C1 segment of cervical spinal cord (tissue), 14 donors: ENCODE measurements around the gene STRBP.
A peak's percentile ranks its signal among the peaks of the same experiment; 100 is the strongest.
"Not testable (repeated sequence)": the region's sequence is repeated elsewhere in the genome, so short reads cannot be mapped to it uniquely, and the experiment has no call there.

Experiments used
- DNase-seq, 14 donors: peaks; one replicate each; lab custom pipeline; 2025; lab: John Stamatoyannopoulos, UW

STRBP gene

DNA sequence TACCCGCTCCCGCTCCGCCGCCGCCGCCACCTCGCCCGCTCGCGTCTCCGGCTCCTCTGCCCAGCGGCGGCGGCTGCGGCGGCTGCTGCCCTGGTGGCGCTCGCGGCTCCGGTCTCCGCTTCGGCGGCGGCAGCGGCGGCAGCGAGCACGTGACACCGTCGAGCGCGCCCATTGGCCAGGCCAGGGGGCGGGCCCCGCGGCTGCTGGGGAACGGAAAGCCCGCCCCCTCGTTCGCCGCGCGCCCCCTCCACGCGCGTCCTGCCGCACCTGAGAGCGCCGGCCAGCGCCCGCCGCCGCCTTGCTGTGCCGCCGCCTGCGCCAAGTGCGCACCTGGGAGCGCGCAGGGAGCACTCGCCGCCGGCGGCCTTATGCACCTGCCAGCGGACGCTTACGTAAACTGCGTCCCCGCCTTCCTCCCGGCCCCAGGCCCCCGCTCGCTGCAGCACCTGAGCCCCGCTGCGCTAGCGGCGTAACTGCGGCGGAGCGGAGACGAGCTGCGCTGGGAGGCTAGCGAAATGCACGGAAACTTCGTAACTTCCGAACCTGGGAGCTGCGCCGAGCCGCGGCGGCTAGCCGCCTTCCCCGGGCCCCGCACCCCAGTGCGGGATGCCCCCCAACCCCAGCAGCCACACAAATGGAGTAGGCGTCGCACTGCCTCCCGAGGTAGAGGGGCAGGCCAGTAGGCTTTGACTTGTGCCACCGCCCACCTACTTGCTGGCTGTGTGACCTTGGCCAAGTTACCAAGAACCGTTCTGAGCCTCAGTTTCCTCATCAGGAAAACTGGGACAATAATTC, at the start of gene STRBP:
Gene STRBP, minus strand, starts transcription at position 122 of the 795 bp plus-strand sequence. CDS start 84,452 bp downstream, outside the sequence.
- peak in 13 of 14 donors; percentile 34 to 91 (median 79) for DNase-seq

GRCh38 chr9:123316053-123316718, 47.8 kb upstream of the STRBP start:
- peak in 2 of 14 donors; percentile 5 to 10 for DNase-seq

GRCh38 chr9:123315635-123316034, 47.2 kb upstream of the STRBP start:
- no peak for DNase-seq

- no peak for DNase-seq
Measured at GRCh38 chr9:123314617-123315016, 46.2 kb upstream of the STRBP start.

DNA sequence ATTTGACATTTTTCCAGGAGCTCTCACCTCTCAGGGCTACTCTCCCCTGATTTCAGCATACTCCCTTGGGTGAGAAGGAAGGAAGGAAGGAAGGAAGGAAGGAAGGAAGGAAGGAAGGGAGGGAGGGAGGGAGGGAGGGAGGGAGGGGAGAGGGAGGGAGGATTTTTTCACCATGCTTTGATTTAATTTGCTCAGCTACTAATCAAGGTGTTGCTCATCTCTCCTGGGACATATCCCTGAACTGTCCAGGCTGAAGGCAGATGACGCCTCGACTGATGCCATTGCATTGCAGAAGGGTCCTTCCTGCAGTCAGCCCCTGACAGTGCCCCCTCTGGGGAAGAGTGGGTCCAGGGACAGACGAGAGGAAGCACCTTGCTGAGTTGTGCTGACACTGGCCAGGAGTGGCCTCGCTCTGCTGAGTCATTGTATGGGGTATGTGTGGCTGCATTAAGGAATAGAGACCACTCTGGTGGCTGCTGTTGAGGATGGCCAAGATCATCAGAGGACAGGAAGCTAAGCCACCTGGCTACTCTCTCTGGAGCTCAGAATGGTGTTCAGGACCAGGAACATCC, 44.0 kb upstream of the STRBP start:
- DNase-seq = no peak

- no peak for DNase-seq
Measured at GRCh38 chr9:123311250-123311752, 42.9 kb upstream of the STRBP start.

DNA sequence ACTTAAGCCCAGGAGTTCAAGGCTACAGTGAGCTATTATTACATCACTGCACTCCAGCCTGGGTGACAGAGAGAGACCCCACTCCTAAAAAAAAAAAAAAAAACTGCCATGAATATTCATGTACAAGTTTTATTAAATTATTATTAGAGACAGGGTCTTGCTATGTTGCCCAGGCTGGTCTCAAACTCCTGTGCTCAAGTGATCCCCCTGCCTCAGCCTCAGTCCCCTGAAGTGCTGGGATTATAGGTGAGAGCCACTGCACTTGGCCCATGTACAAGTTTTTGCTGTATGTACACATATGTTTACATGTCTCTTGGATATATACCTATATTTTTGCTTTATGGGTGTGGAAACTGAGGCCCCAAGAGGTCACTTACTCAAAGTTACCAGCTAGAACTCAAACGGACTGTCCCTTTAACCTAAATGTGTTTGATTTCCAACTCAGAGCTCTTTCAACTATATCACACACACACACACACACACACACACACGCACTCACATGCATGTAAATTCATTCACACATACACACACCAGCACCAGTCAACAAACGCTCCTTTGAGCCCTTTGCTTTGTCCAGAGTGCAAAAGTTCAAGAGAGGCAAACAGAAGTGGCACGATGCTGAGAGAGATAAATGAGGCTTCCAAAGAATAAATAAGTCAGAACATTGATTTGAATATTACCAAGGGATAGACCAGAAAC, 42.3 kb upstream of the STRBP start:
- DNase-seq = no peak

- DNase-seq = no peak
Measured at GRCh38 chr9:123309611-123310010, 41.2 kb upstream of the STRBP start.

GRCh38 chr9:123305879-123306278, 37.5 kb upstream of the STRBP start:
- no peak for DNase-seq

GRCh38 chr9:123304340-123304691, 35.9 kb upstream of the STRBP start:
- no peak for DNase-seq

DNA sequence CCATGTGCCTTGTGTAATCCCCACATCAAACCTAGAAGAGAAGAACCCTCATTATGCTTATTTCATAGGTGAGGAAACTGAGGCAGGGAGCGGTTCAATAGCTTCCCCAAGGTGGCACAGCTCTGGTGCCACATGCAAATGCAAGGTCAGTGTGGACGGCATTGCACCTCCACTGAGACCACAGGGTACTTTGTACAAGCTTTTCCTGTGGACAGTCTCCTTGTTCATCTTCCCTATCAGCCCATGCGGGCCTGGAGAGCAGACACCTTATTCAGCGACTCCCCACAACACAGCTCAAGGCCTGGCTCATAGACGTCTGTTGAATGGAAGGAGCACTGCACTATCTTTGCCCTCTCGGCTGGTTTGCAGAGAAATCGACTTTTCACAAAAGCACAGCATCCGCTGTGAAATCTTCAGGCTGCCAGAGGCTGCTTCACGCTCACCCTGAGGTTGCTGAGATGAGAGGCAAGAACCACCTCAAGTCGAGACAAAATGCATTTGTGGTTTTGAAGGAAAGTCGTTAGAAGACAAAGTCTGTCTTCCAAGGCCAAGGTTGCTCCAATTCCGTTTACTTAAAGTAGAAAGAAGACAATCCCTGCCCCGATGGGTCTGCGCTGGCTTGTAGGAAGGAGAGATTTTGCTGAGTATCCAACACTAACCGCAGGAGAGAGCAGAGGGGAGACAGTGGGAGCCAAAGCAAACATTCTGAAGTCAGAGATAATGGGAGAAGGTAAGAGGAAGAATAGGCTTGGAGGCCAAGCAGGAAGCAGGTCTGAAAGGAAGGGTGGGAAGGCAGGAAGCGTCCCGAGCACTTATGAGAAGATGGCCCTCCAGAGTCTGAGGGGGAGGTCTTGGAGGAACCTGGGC, 34.2 kb upstream of the STRBP start:
- DNase-seq = no peak

GRCh38 chr9:123301936-123302335, 33.5 kb upstream of the STRBP start:
- not testable (repeated sequence) for DNase-seq

DNA sequence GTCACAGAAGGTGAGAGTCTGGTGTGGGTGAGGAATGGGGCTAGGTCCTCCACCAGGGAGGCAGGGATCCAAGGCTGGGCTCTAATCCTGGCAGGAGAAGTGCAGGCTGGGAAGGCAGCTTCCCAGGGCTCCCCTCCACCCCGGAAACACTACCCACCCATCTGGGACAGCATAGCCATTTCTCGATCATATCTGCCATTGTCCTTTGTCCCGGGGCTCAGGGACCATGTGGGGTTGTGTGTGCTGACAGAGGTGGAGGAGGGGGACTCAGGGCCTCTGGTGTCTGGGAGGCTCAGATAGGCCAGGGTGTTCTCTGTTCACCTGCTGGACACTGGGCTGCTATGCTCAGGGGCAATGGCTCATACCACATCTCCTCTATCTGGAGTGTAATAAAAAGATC, 32.2 kb upstream of the STRBP start:
- no peak for DNase-seq

DNA sequence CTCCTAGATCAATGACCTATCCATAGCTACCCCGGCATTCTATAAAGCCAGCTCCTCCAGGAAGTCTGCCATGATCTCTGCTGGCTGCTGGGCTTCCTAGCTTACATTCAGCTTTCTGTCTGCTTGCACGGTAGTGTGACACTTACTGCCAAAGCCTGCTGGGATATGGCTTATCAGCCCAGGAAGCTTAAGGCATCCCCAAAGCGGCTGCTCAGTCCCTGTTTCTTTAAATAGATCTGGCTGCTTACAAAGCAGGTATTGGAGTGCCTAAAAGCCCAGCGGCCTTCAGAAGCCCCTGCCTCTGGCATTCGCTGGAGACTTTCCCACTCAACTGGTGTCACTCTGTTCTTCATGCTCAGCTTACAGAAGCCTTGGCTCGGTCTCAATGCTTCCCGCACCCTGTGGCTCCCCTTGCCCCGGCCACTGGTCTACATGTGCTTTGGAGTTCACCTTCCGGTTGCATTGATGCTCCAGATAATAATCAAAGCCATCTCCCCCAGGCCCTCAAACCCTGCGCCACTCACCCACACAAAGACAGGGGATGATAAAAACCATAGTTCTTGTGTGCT, 31.3 kb upstream of the STRBP start:
- no peak for DNase-seq

DNA sequence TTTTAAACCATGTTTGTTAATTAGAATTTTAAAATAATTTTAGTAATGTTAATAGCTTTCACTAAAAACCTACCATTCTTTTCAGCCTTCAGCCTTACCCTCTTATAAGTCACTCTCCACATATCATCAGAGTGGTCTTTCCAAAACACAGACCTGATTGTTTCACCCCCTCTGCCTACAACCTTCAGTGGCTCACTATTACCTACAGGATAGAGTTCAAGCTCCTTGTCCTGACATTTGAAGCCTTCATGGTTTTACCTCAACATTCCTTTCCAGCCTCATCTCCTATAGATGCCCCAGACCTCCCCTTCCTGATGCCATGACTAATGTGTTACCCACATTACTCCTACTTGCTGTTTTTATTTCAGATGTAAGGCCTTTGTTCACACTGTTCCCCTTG, 27.8 kb upstream of the STRBP start:
- no peak for DNase-seq

GRCh38 chr9:123291736-123292135, 23.4 kb upstream of the STRBP start:
- DNase-seq = no peak

DNA sequence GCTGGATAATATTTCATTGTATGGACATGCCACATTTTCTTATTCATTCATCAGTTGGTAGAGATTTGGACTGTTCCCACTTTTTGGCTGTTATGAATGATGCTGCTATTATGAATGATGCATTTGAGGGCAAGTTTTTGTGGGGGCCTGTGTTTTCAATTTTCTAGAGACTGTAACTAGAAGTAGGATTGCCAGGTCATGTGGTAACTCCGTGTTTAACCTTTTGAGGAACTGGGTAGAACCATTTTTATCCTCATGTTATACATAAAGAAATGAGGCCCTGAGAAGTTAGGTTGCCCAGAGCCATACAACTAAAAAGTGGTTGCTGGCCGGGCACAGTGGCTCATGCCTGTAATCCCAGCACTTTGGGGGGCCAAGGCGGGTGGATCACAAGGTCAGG, 22.4 kb upstream of the STRBP start:
- no peak for DNase-seq

DNA sequence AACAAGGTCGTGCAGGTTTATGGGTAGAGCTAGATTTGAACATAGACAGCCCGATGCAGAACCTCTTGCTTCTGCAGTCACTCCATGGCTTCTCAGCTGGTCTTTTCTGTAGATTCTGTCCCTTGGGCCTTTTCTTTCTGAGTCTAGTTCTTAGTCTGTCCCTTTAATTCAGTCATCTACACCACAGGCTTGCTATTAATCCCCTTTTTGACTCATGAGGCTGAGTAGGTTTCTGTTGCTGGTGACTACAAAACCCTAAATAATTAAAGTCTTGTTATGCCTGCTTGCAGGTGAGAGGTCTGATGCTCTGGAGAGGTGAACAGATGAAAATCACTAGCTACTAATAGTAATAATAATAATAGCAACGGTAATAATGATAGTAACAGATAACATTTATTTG, 19.3 kb upstream of the STRBP start:
- DNase-seq = no peak

GRCh38 chr9:123286324-123286723, 17.9 kb upstream of the STRBP start:
- DNase-seq = no peak

- DNase-seq = no peak
Measured at GRCh38 chr9:123284656-123285055, 16.3 kb upstream of the STRBP start.

DNA sequence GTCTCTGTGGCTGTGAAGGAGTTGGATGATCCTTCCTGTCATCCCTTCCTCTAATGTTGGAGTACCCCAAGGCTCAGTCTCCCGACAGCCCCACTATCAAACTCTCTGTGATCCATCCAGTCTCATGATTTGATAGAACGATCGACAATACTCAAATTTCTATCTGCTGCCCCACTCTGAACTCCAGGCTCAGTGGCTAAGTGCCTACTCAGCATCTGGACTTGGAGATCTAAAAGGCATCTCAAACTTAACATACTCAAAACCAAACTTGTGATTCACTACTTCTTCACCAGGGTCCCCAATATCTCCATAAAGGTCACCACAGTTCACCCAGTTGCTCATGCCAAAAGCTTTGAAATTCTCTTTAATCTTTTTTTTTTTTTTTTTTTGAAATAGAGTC, 15.1 kb upstream of the STRBP start:
- no peak for DNase-seq
